ENCODE measurements around the gene CHRNA9.

GRCh38 chr4:40288566-40288965 lies 46.6 kb upstream of the CHRNA9 start:
- TF ChIP-seq CTCF (IDR thresholded peaks at IDR 0.05; ENCODE audit: insufficient read depth, low read length, poor library complexity, severe bottlenecking) (no peak), EZH2phosphoT487 (conservative IDR thresholded peaks at IDR 0.05; ENCODE audit: low read length) (no peak)
